Nephron progenitor cell (in vitro differentiated cells): Measurements from ENCODE around the gene GPR25.
A peak's percentile ranks its signal among the peaks of the same experiment; 100 is the strongest.

Source experiments
- DNase-seq: peaks from one replicate; pipeline ENCODE4 v3.0.0; 2021
- H3K27ac Mint-ChIP-seq: 2 replicates; pipeline ENCODE4 v1.8.0; 2021; ENCODE audit warnings: mild to moderate bottlenecking, moderate library complexity, mixed read lengths
- H3K27me3 Mint-ChIP-seq: 2 replicates; pipeline ENCODE4 v1.8.0; 2021; ENCODE audit warnings: mild to moderate bottlenecking, low read depth, mixed read lengths; ENCODE audit not compliant: poor library complexity
- H3K36me3 Mint-ChIP-seq: 2 replicates; pipeline ENCODE4 v1.8.0; 2021; ENCODE audit warnings: low read depth, mixed read lengths
- H3K4me1 Mint-ChIP-seq: 2 replicates; pipeline ENCODE4 v1.8.0; 2021; ENCODE audit warnings: mixed read lengths
- H3K4me3 Mint-ChIP-seq: 2 replicates; pipeline ENCODE4 v1.8.0; 2021; ENCODE audit warnings: mild to moderate bottlenecking, moderate library complexity, mixed read lengths
- H3K9me3 Mint-ChIP-seq: 2 replicates; pipeline ENCODE4 v1.8.0; 2021; ENCODE audit warnings: mild to moderate bottlenecking, moderate library complexity, mixed read lengths
- CTCF ChIP-seq: fragments of 200-600 bp; sonication (generic); IDR thresholded peaks from 2 replicates; pipeline ENCODE4 v1.5.0; 2021; ENCODE audit warnings: antibody characterized with exemption

The GPR25 gene

GRCh38 chr1:200838676-200839445 is 33.9 kb upstream of the GPR25 start:
- TF ChIP-seq CTCF, result no peak
- no peak for DNase-seq
- H3K36me3 Mint-ChIP-seq, result peaks cover 86% of the 10 kb centered on the region
- no peak overlapping the region for H3K27ac Mint-ChIP-seq
- H3K4me3 Mint-ChIP-seq, result no peak overlapping the region
- H3K27me3 Mint-ChIP-seq, result peaks cover 3% of the 10 kb centered on the region
- H3K9me3 Mint-ChIP-seq, result peaks cover 25% of the 10 kb centered on the region
- no peaks in the 10 kb centered on the region for H3K4me1 Mint-ChIP-seq

- Mint-ChIP-seq H3K36me3 (peaks cover 76% of the 10 kb centered on the region), H3K4me3 (no peak overlapping the region), H3K27ac (no peak overlapping the region), H3K4me1 (no peaks in the 10 kb centered on the region), H3K9me3 (no peaks in the 10 kb centered on the region), H3K27me3 (no peaks in the 10 kb centered on the region)
- DNase-seq, result no peak
- TF ChIP-seq CTCF, result no peak
Measured at GRCh38 chr1:200845360-200845759, 27.4 kb upstream of the GPR25 start.

DNA sequence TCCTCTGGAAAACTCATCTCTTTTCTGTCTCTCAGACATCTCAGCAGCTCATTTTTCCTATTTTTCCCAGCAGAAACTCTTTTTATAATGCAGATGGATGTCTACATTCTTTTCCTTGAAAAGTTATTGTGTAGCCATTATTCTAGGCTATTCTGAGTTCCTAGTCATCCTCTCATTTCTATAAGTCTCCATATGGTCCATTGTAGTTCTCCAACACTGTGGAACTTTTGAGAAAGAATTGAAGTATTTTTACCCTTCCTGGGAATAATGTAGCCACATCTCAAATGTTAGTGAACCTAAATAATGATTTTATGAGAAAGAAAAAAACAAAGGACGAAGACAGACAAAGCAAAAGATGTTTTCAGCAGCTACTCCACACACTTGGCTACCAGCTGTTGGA is 26.4 kb upstream of the GPR25 start:
- H3K9me3 Mint-ChIP-seq, result no peaks in the 10 kb centered on the region
- H3K4me1 Mint-ChIP-seq, result no peaks in the 10 kb centered on the region
- H3K27me3 Mint-ChIP-seq, result no peaks in the 10 kb centered on the region
- no peak for DNase-seq
- H3K27ac Mint-ChIP-seq, result no peak overlapping the region
- peaks cover 79% of the 10 kb centered on the region for H3K36me3 Mint-ChIP-seq
- H3K4me3 Mint-ChIP-seq, result no peak overlapping the region
- no peak for TF ChIP-seq CTCF

DNA sequence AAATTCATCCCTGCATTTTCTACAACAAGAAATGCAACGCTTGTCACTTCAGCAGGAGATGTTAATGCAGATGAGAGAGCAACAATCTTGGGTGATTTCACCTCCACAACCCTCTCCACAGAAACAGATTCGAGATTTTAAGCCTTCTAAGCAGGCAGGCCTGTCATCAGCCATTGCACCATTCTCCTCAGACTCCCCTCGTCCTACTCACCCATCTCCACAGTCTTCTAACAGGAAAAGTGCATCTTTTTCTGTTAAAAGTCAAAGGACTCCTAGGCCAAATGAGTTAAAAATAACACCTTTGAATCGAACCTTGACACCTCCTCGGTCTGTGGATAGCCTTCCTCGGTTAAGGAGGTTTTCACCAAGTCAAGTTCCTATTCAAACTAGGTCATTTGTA is 23.4 kb upstream of the GPR25 start:
- H3K4me1 Mint-ChIP-seq, result no peaks in the 10 kb centered on the region
- H3K36me3 Mint-ChIP-seq, result peaks cover 73% of the 10 kb centered on the region
- no peak for TF ChIP-seq CTCF
- H3K4me3 Mint-ChIP-seq, result no peak overlapping the region
- no peaks in the 10 kb centered on the region for H3K9me3 Mint-ChIP-seq
- H3K27me3 Mint-ChIP-seq, result no peaks in the 10 kb centered on the region
- DNase-seq, result no peak
- H3K27ac Mint-ChIP-seq, result no peak overlapping the region

DNA sequence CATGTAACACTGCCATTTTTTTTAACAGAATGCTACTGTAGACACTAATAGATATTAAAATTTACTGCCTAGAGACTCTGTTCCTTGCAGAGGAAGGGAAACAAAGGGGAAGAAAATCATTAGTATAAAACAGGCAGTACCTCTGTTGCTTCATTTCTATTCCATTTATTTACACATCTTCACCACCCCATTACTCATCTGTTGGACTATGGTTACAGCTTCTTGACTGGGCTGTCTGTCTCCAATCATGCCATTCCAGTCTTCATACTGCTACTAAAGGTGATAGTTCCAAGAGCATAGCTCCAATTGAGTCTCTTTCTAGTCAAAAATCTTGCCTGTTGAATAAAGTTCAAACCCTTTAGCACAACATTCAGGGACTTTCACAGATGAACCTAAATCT is 22.2 kb upstream of the GPR25 start:
- no peak for TF ChIP-seq CTCF
- Mint-ChIP-seq H3K36me3 (peaks cover 71% of the 10 kb centered on the region), H3K27me3 (no peaks in the 10 kb centered on the region), H3K4me3 (no peak overlapping the region), H3K9me3 (no peaks in the 10 kb centered on the region), H3K4me1 (no peaks in the 10 kb centered on the region), H3K27ac (peak overlapping the region; percentile 29)
- DNase-seq, result no peak

DNA sequence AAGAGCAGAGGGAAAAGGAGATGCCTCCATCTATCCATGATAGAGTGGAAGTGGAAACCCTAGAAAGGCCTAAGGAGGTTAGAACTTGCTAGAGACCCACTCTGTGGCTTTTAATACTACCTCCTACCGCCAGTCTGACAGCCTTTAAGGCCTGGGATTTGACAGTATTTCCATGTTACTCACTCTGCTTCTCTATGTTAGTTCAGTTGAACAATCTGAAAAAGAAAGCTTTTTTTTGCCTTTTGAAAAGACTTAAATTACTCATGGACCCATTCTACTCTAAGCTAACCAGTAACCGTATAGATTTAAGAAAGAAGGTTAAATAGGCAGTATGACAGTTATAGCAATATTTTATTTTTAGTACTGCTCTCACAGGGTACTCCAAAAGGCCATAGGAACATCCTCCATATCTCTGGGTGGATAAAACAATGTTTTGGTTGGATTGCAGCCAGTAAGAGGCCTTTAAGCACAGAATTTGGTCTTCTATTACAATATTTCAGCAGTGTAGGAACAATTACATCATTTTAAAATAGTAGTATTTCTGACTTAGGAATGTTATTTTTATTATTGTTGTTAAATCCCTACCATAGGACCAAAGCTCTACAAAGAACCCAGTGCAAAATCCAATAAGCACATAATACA is 15.9 kb upstream of the GPR25 start:
- H3K27ac Mint-ChIP-seq, result no peak overlapping the region
- DNase-seq, result no peak
- no peaks in the 10 kb centered on the region for H3K4me1 Mint-ChIP-seq
- no peaks in the 10 kb centered on the region for H3K9me3 Mint-ChIP-seq
- no peak overlapping the region for H3K4me3 Mint-ChIP-seq
- no peaks in the 10 kb centered on the region for H3K27me3 Mint-ChIP-seq
- TF ChIP-seq CTCF, result no peak
- peaks cover 40% of the 10 kb centered on the region for H3K36me3 Mint-ChIP-seq
